ENCODE data around the gene U2AF2. TPM values are rescaled to one million over a fixed set of nuclear protein-coding genes. Genes with fewer than 3 reads are reported as not detected.
"Not testable (repeated sequence)": the region's sequence is repeated elsewhere in the genome, so short reads cannot be mapped to it uniquely, and the experiment has no call there.

The U2AF2 gene
- total and polyA plus RNA-seq, 9 of the 15 experiments (the other 6 are each of a cell fraction or from before 2014, with no cell fraction given), result 3.0 to 331 (median 157) TPM

GRCh38 chr19:55717251-55717650 is 62.4 kb downstream of the U2AF2 start:
- Histone ChIP-seq H3K9me1 (ENCODE audit: control insufficient read depth, insufficient read depth, low read length) (no peaks in the 10 kb centered on the region), H2AFZ (ENCODE audit: low read depth, low read length) (no peak overlapping the region), H3K4me2 (ENCODE audit: insufficient read depth, low read length) (no peak overlapping the region), H3K27me3 (ENCODE audit: control insufficient read depth in 2 of 2, insufficient read depth in 2 of 2, low read length in 2 of 2) (peaks cover 11 to 46% of the 10 kb centered on the region in 2 experiments; a peak in 4 of 5 replicates), H4K20me1 (replicated peaks; ENCODE audit: control insufficient read depth, insufficient read depth, low read length) (no peaks in the 10 kb centered on the region), H3K79me2 (ENCODE audit: control insufficient read depth, insufficient read depth, low read length) (no peaks in the 10 kb centered on the region), H3K36me3 (ENCODE audit: control insufficient read depth, insufficient read depth, low read length) (no peaks in the 10 kb centered on the region), H3K27ac (ENCODE audit: extremely low read depth, low read depth, low read length) (no peak overlapping the region), H3K4me1 (replicated peaks in 1 of 2; ENCODE audit: control insufficient read depth in 2 of 2, insufficient read depth in 2 of 2, low read length in 2 of 2) (no peaks in the 10 kb centered on the region; a peak in 1 of 5 replicates), H3K9ac (ENCODE audit: insufficient read depth in 1 of 2, low read depth in 2 of 2, low read length in 2 of 2) (no peak overlapping the region), H3K4me3 (no peak overlapping the region), H3K9me3 (replicated peaks; ENCODE audit: control insufficient read depth, insufficient read depth, low read depth, low read length) (peaks cover 4% of the 10 kb centered on the region)
- TF ChIP-seq PTTG1 (tag; IDR thresholded peaks at IDR 0.05; ENCODE audit: low read depth), result no peak
- FAIRE-seq (no peak), ATAC-seq (no peak), DNase-seq (ENCODE audit: extremely low read depth in 1 of 4, low spot score in 3 of 4) (no peak)
- in situ Hi-C loops (cut with MboI) (no loop called here), intact Hi-C loops (cut with micrococcal nuclease) (no loop called here)
- 3% methylated on average over 11 of the region's 11 CpGs for WGBS (ENCODE audit: insufficient coverage, low coverage, missing lambda C conversion rate)
- no TSS peak for BruUV-seq (replicated peaks)
- ChIA-PET CTCF (ENCODE audit: low intra/inter-chr PET ratio) (no interaction called here), POLR2A (no interaction called here)

DNA sequence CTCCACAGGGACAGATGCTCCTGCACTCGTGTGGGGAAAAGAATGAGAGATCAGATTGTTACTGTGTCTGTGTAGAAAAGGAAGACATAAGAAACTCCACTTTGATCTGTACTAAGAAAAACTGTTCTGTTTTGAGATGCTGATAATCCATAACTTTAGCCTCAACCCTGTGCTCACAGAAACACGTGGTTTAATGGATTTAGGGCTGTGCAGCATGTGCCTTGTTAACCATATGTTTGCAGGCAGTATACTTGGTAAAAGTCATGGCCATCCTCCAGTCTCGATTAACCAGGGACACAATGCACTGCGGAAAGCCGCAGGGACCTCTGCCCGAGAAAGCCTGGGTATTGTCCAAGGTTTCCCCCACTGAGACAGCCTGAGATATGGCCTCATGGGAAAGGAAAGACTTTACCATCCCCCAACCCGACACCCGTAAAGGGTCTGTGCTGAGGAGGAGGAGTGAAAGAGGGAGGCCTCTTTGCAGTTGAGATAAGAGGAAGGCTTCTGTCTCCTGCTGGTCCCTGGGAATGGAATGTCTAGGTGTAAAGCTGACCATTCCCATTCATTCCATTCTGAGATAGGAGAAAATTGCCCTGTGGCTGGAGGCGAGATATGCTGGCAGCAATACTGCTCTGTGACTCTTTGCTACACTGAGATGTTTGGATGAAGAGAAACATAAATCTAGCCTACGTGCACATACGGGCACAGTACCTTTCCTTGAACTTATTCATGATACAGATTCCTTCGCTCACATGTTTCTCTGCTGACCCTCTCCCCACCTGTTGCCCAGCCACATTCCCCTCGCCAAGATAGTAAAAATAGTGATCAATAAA is 63.3 kb downstream of the U2AF2 start:
- H3K4me2 ChIP-seq (ENCODE audit: insufficient read depth, low read length); H3K36me3 ChIP-seq (ENCODE audit: control insufficient read depth, insufficient read depth, low read length); H3K27ac ChIP-seq (ENCODE audit: extremely low read depth, low read depth, low read length); DNase-seq (ENCODE audit: extremely low read depth in 1 of 4, low spot score in 3 of 4); in situ Hi-C loops (cut with MboI); H3K4me3 ChIP-seq; intact Hi-C loops (cut with micrococcal nuclease); ATAC-seq; H3K79me2 ChIP-seq (ENCODE audit: control insufficient read depth, insufficient read depth, low read length); H3K9ac ChIP-seq (ENCODE audit: insufficient read depth in 1 of 2, low read depth in 2 of 2, low read length in 2 of 2); BruUV-seq (replicated peaks); H3K9me3 ChIP-seq (replicated peaks; ENCODE audit: control insufficient read depth, insufficient read depth, low read depth, low read length); H2AFZ ChIP-seq (ENCODE audit: low read depth, low read length); H3K9me1 ChIP-seq (ENCODE audit: control insufficient read depth, insufficient read depth, low read length); FAIRE-seq; H4K20me1 ChIP-seq (replicated peaks; ENCODE audit: control insufficient read depth, insufficient read depth, low read length); H3K4me1 ChIP-seq (replicated peaks in 1 of 2; ENCODE audit: control insufficient read depth in 2 of 2, insufficient read depth in 2 of 2, low read length in 2 of 2); CTCF ChIA-PET (ENCODE audit: low intra/inter-chr PET ratio): not testable (repeated sequence)
- POLR2A ChIA-PET, result interaction anchor here (0.7 kb wide), 1 partner anchor 41 kb away, joined by 3 read pairs; no protein-coding TSS in a partner anchor
- 15% methylated on average over 12 of the region's 13 CpGs for WGBS (ENCODE audit: insufficient coverage, low coverage, missing lambda C conversion rate)
- H3K27me3 ChIP-seq (ENCODE audit: control insufficient read depth in 2 of 2, insufficient read depth in 2 of 2, low read length in 2 of 2), result peaks cover 11 to 46% of the 10 kb centered on the region in 2 experiments; a peak in 4 of 5 replicates

Data from K562 (cell line).